HepG2 (cell line): ENCODE measurements around the gene APC2. TPM values are rescaled to one million over a fixed set of nuclear protein-coding genes. Genes with fewer than 3 reads are reported as not detected.
A peak's percentile ranks its signal among the peaks of the same experiment; 100 is the strongest.

Experiments used
- ATAC-seq: fragments of 200-7000 bp; cut with Tn5 transposase; 3 replicates; pipeline ENCODE4 v1.9.1; 2020; ENCODE audit warnings: mild to moderate bottlenecking, moderate library complexity
- BruUV-seq: library from RNA; stranded (reverse); fragments of 400-500 nt; replicated peaks from 2 replicates; lab custom pipeline; 2021; lab: Mats Ljungman, UMichigan
- CTCF ChIA-PET: fragments of 300-600 bp; formaldehyde crosslinking; extraction: SDS; loops from one replicate; lab custom pipeline; 2021; ENCODE audit warnings: low total read pairs, inconsistent platforms, low intra/inter-chr PET ratio; lab: Yijun Ruan, JAX
- POLR2A ChIA-PET: fragments of 350-600 bp; sonication (Branson Sonifier 250); formaldehyde crosslinking; loops from one replicate; lab custom pipeline; 2020; ENCODE audit warnings: antibody characterized with exemption, inconsistent platforms; lab: Yijun Ruan, JAX
- DNase-seq: peaks from one replicate; pipeline ENCODE4 v3.0.0-alpha.2; 2015; ENCODE audit warnings: low spot score
- FAIRE-seq: peaks from 3 replicates; lab custom pipeline; 2011; peaks lifted over from hg19 to GRCh38; lab: Jason Lieb, UNC
- H2AFZ ChIP-seq: one replicate; pipeline ENCODE4 v1.6.1; 2011; ENCODE audit warnings: low read length, inconsistent platforms
- H3K27ac ChIP-seq: fragments of 300-600 bp; 3 replicates; pipeline ENCODE4 v1.8.0; 2011; ENCODE audit warnings: mixed run types, mild to moderate bottlenecking, mixed read lengths, low read length, inconsistent platforms; ENCODE audit not compliant: insufficient read depth; ENCODE audit errors: extremely low read length
- H3K27me3 ChIP-seq, 2 experiments: fragments of 200-600 bp in 1 of 2; 2 replicates in 1 of 2; 3 replicates in 1 of 2; pipeline versions ENCODE4 v1.6.0 to v1.8.0; 2011; ENCODE audit warnings: low read length in 2 of 2, mild to moderate bottlenecking in 2 of 2, moderate library complexity in 2 of 2, inconsistent platforms in 1 of 2; ENCODE audit not compliant: insufficient read depth in 2 of 2, control insufficient read depth in 1 of 2
- H3K36me3 ChIP-seq, 2 experiments: fragments of 200-600 bp in 1 of 2; replicated peaks in 1 of 2; 2 replicates in 1 of 2; 3 replicates in 1 of 2; pipeline versions ENCODE4 v1.5.1 to v1.8.0; 2011; ENCODE audit warnings: low read length in 2 of 2, inconsistent platforms in 1 of 2; ENCODE audit not compliant: insufficient read depth in 2 of 2, control insufficient read depth in 1 of 2
- H3K4me1 ChIP-seq: 2 replicates; pipeline ENCODE4 v1.5.1; 2012; ENCODE audit warnings: low read length, inconsistent platforms; ENCODE audit not compliant: insufficient read depth
- H3K4me2 ChIP-seq: 2 replicates; pipeline ENCODE4 v1.6.0; 2011; ENCODE audit warnings: low read depth, low read length, inconsistent platforms
- H3K4me3 ChIP-seq, 3 experiments: fragments of 200-600 bp in 1 of 3; sonication (generic), shearing (Covaris generic) in 1 of 3; replicated peaks in 1 of 3; 2 replicates each; pipeline ENCODE4 v1.5.1; 2011 to 2016; ENCODE audit warnings: low read length in 3 of 3, inconsistent platforms in 2 of 3, low read depth in 2 of 3, mild to moderate bottlenecking in 2 of 3, control low read depth in 1 of 3, mixed read lengths in 1 of 3; ENCODE audit not compliant: insufficient read depth in 1 of 3
- H3K79me2 ChIP-seq: one replicate; pipeline ENCODE4 v1.6.1; 2011; ENCODE audit warnings: low read length, inconsistent platforms; ENCODE audit not compliant: insufficient read depth
- H3K9ac ChIP-seq: 2 replicates; pipeline ENCODE4 v1.6.0; 2011; ENCODE audit warnings: mild to moderate bottlenecking, low read depth, low read length, inconsistent platforms; ENCODE audit not compliant: insufficient read depth
- H3K9me3 ChIP-seq: 2 replicates; pipeline ENCODE4 v1.5.1; 2012; ENCODE audit warnings: mild to moderate bottlenecking, low read length
- H4K20me1 ChIP-seq: 2 replicates; pipeline ENCODE4 v1.6.0; 2011; ENCODE audit warnings: inconsistent platforms, mild to moderate bottlenecking, low read length, moderate library complexity; ENCODE audit not compliant: insufficient read depth
- AFF4 ChIP-seq: sonication (generic); formaldehyde crosslinking; IDR thresholded peaks from 2 replicates; pipeline ENCODE4 v1.4.0; 2020; ENCODE audit warnings: missing genetic modification reagents
- ELF1 ChIP-seq: sonication (generic); formaldehyde crosslinking; IDR thresholded peaks from 2 replicates; pipeline ENCODE4 v1.4.0; 2020; ENCODE audit warnings: missing genetic modification reagents
- FOXC1 ChIP-seq: sonication (generic); formaldehyde crosslinking; IDR thresholded peaks from 2 replicates; pipeline ENCODE4 v1.8.0; 2022; ENCODE audit warnings: mild to moderate bottlenecking, missing genetic modification reagents, borderline replicate concordance
- HNRNPLL ChIP-seq: fragments of 200-400 bp; formaldehyde crosslinking; IDR thresholded peaks from 2 replicates; pipeline ENCODE4 v1.6.1; 2017; ENCODE audit warnings: mild to moderate bottlenecking, low read depth, low read length; ENCODE audit not compliant: poor library complexity, severe bottlenecking
- HOXA3 ChIP-seq: sonication (generic); formaldehyde crosslinking; IDR thresholded peaks from 2 replicates; pipeline ENCODE4 v1.5.0; 2020; ENCODE audit warnings: missing genetic modification reagents
- IRF2 ChIP-seq: IDR thresholded peaks from 2 replicates; pipeline ENCODE4 v1.6.1; 2018; ENCODE audit warnings: missing genetic modification reagents, missing compliant biosample characterization
- JDP2 ChIP-seq: sonication (generic); formaldehyde crosslinking; IDR thresholded peaks from 2 replicates; pipeline ENCODE4 v1.8.1; 2022; ENCODE audit warnings: missing genetic modification reagents, borderline replicate concordance
- KDM1A ChIP-seq: IDR thresholded peaks from 2 replicates; pipeline ENCODE4 v1.6.1; 2016; ENCODE audit warnings: missing compliant biosample characterization
- KLF11 ChIP-seq: IDR thresholded peaks from 2 replicates; pipeline ENCODE4 v1.6.1; 2016; ENCODE audit warnings: missing compliant biosample characterization
- LRRFIP1 ChIP-seq: sonication (generic); formaldehyde crosslinking; conservative IDR thresholded peaks from 2 replicates; pipeline ENCODE4 v1.4.0; 2020; ENCODE audit warnings: missing genetic modification reagents
- NFYB ChIP-seq: sonication (generic); formaldehyde crosslinking; IDR thresholded peaks from 2 replicates; pipeline ENCODE4 v1.4.0; 2020; ENCODE audit warnings: missing genetic modification reagents
- NFYC ChIP-seq: IDR thresholded peaks from 2 replicates; pipeline ENCODE4 v1.6.1; 2016; ENCODE audit warnings: missing genetic modification reagents, missing compliant biosample characterization
- TBL1XR1 ChIP-seq: fragments of 150-350 bp; IDR thresholded peaks from 2 replicates; pipeline ENCODE4 v1.6.1; 2014; ENCODE audit warnings: borderline replicate concordance, low read length; ENCODE audit not compliant: partially characterized antibody
- TFAP4 ChIP-seq: sonication (generic); IDR thresholded peaks from 2 replicates; pipeline ENCODE4 v1.6.1; 2016; ENCODE audit warnings: low read depth, borderline replicate concordance
- ZKSCAN8 ChIP-seq: IDR thresholded peaks from 2 replicates; pipeline ENCODE4 v1.6.1; 2016; ENCODE audit warnings: borderline replicate concordance, missing genetic modification reagents, missing compliant biosample characterization
- ZNF317 ChIP-seq: sonication (generic); formaldehyde crosslinking; IDR thresholded peaks from 2 replicates; pipeline ENCODE4 v1.5.0; 2020; ENCODE audit warnings: mild to moderate bottlenecking, missing genetic modification reagents
- ZNF776 ChIP-seq: sonication (generic); formaldehyde crosslinking; IDR thresholded peaks from 2 replicates; pipeline ENCODE4 v1.4.0; 2020; ENCODE audit warnings: mild to moderate bottlenecking, missing genetic modification reagents
- ZNF777 ChIP-seq: sonication (generic); formaldehyde crosslinking; IDR thresholded peaks from 2 replicates; pipeline ENCODE4 v1.4.0; 2020; ENCODE audit warnings: missing genetic modification reagents
- ZZZ3 ChIP-seq: sonication (generic); formaldehyde crosslinking; IDR thresholded peaks from 2 replicates; pipeline ENCODE4 v1.4.0; 2020; ENCODE audit warnings: missing genetic modification reagents, mild to moderate bottlenecking, borderline replicate concordance
- WGBS: methylation state at CpG from one replicate; pipeline ENCODE4 v1.1.6; 2017; ENCODE audit warnings: low lambda C conversion rate; 5-methylcytosine and 5-hydroxymethylcytosine counted together
- in situ Hi-C: cut with HindIII; loops from 2 replicates; pipeline ENCODE4 v1.10.0; 2017; ENCODE audit warnings: low pct_unique_long_range_greater_than_20kb; ENCODE audit not compliant: extremely low pct_ligation_motif_present
- intact Hi-C: fragments of 100-400 bp; cut with micrococcal nuclease; formaldehyde crosslinking; loops from one replicate; pipeline ENCODE4 v1.10.0; 2022; ENCODE audit not compliant: unreplicated experiment
- polyA plus RNA-seq, 8 experiments: library from polyadenylated mRNA; depleted of rRNA in 3 of 8; stranded (reverse) in 7 of 8; unstranded in 1 of 8; fragments of >200 nt; fragmentation: Illumina TruSeq in 4 of 8; extraction: Trizol in 4 of 8; gene quantifications; 2 replicates each; pipeline versions ENCODE4 v1.2.1 to v1.2.3, GENCODE V29; 2011 to 2016; ENCODE audit warnings: low read depth in 4 of 8, missing spikeins in 1 of 8, mixed read lengths in 1 of 8; ENCODE audit not compliant: insufficient read depth in 1 of 8
- total RNA-seq, 5 experiments: library from RNA; depleted of rRNA; stranded (reverse); fragments of >200 nt; fragmentation: Illumina TruSeq; extraction: Trizol; gene quantifications; 2 replicates each; pipeline ENCODE4 v1.2.3, GENCODE V29; 2016; ENCODE audit warnings: low read depth in 1 of 5

APC2 gene
- total and polyA plus RNA-seq, 2 of the 13 experiments (the other 11 are each of a cell fraction or from before 2014, with no cell fraction given): 0.08 to 0.22 TPM

GRCh38 chr19:1507763-1508506 is 58.0 kb downstream of the APC2 start:
- WGBS: 69% methylated on average over 36 of the region's 46 CpGs
- Histone ChIP-seq H3K4me3 (no peak overlapping the region), H3K9ac (no peak overlapping the region), H3K27me3 (no peaks in the 10 kb centered on the region), H3K4me2 (no peak overlapping the region), H4K20me1 (no peaks in the 10 kb centered on the region), H3K36me3 (no peaks in the 10 kb centered on the region), H3K9me3 (no peaks in the 10 kb centered on the region), H3K4me1 (peaks cover 39% of the 10 kb centered on the region), H3K27ac (no peak overlapping the region), H2AFZ (no peak overlapping the region), H3K79me2 (no peaks in the 10 kb centered on the region)
- in situ Hi-C loops: no loop called here
- ChIA-PET POLR2A (interaction anchor here (2.1 kb wide), 1 partner anchor 15 kb away, joined by 8 read pairs; no protein-coding TSS in a partner anchor), CTCF (no interaction called here)
- ATAC-seq (peak; percentile 38), DNase-seq (peak; percentile 54), FAIRE-seq (peak; percentile 4)
- intact Hi-C loops: no loop called here
- BruUV-seq: no TSS peak
- TF ChIP-seq AFF4 (CRISPR knock-in tag) (no peak), ZKSCAN8 (no peak), FOXC1 (CRISPR knock-in tag) (no peak), KLF11 (CRISPR knock-in tag) (no peak), NFYB (CRISPR knock-in tag) (peak; percentile 93), ZZZ3 (CRISPR knock-in tag) (no peak), HNRNPLL (peak; percentile 31), HOXA3 (CRISPR knock-in tag) (peak; percentile 36; the same call in 1 of the 2 replicates), IRF2 (no peak), LRRFIP1 (CRISPR knock-in tag) (no peak), NFYC (CRISPR knock-in tag) (peak; percentile 91), ELF1 (CRISPR knock-in tag) (peak; percentile 57), ZNF777 (CRISPR knock-in tag) (no peak), KDM1A (CRISPR knock-in tag) (no peak), ZNF317 (no peak), TFAP4 (peak; percentile 82; the same call in 1 of the 2 replicates), ZNF776 (CRISPR knock-in tag) (no peak), TBL1XR1 (no peak), JDP2 (no peak)
